GM12892 (cell line): Measurements from ENCODE around the gene VPS35L.

Experiments used
- POLR2A ChIP-seq: IDR thresholded peaks from 2 replicates; pipeline ENCODE4 v1.6.1; 2011; ENCODE audit warnings: low read depth, low read length, control low read depth
- POLR2AphosphoS5 ChIP-seq: IDR thresholded peaks from 2 replicates; pipeline ENCODE4 v1.6.1; 2011; ENCODE audit warnings: low read depth, low read length, control low read depth

- TF ChIP-seq POLR2A (no peak), POLR2AphosphoS5 (no peak)
These were observed 129.7 kb downstream of the VPS35L start for GRCh38 chr16:19685176-19685575.
